ENCODE measurements around the gene ABHD14A.

- no peak for TF ChIP-seq EZH2phosphoT487 (IDR thresholded peaks at IDR 0.05; ENCODE audit: low read depth)
- TF ChIP-seq CTCF (IDR thresholded peaks at IDR 0.05; ENCODE audit: low read depth, low read length): no peak
These were observed 33.4 kb upstream of the ABHD14A start for GRCh38 chr3:51941463-51941797.

Data from OCI-LY3 (cell line).